GM12878 (cell line): ENCODE results near the gene TMEM253. TPM values are rescaled to one million over a fixed set of nuclear protein-coding genes. Genes with fewer than 3 reads are reported as not detected.

Experiments used
- ASH2L ChIP-seq: fragments of 300-600, 200-600 bp; sonication (generic); IDR thresholded peaks from 2 replicates; pipeline ENCODE4 v1.6.1; 2017; ENCODE audit warnings: low read depth, mild to moderate bottlenecking, borderline replicate concordance
- BACH1 ChIP-seq: fragments of 450-650 bp; IDR thresholded peaks from 2 replicates; pipeline ENCODE4 v1.6.1; 2017; ENCODE audit warnings: mild to moderate bottlenecking, borderline replicate concordance
- BCL3 ChIP-seq: IDR thresholded peaks from 2 replicates; pipeline ENCODE4 v1.6.1; 2011; ENCODE audit warnings: borderline replicate concordance, low read depth, mild to moderate bottlenecking, moderate library complexity, low read length; ENCODE audit not compliant: insufficient read depth, poor library complexity, severe bottlenecking
- CEBPB ChIP-seq, 2 experiments: fragments of 150-350 bp in 1 of 2; IDR thresholded peaks; 2 replicates each; pipeline ENCODE4 v1.6.1; 2012 to 2014; ENCODE audit warnings: low read depth in 2 of 2, low read length in 2 of 2, borderline replicate concordance in 1 of 2, inconsistent platforms in 1 of 2
- CREM ChIP-seq: IDR thresholded peaks from 2 replicates; pipeline ENCODE4 v1.6.1; 2014; ENCODE audit warnings: antibody characterized with exemption, low read depth
- ESRRA ChIP-seq: IDR thresholded peaks from 2 replicates; pipeline ENCODE4 v1.6.1; 2012; ENCODE audit warnings: mild to moderate bottlenecking, low read length, improper control_type of control experiment
- FOS ChIP-seq: IDR thresholded peaks from 3 replicates; pipeline ENCODE4 v1.6.1; 2011; ENCODE audit warnings: borderline replicate concordance; ENCODE audit not compliant: insufficient read length; ENCODE audit errors: extremely low read depth
- GABPA ChIP-seq: IDR thresholded peaks from 2 replicates; pipeline ENCODE4 v1.6.1; 2014; ENCODE audit warnings: antibody characterized with exemption, low read depth, mild to moderate bottlenecking, inconsistent platforms
- HCFC1 ChIP-seq: fragments of 150-350 bp; IDR thresholded peaks from 2 replicates; pipeline ENCODE4 v1.6.1; 2014; ENCODE audit warnings: low read length
- HDAC2 ChIP-seq: fragments of 200-600 bp; sonication (generic); IDR thresholded peaks from 2 replicates; pipeline ENCODE4 v1.6.1; 2017
- HDGF ChIP-seq: fragments of 450-650 bp; IDR thresholded peaks from 2 replicates; pipeline ENCODE4 v1.6.1; 2016; ENCODE audit warnings: antibody characterized with exemption
- IKZF1 ChIP-seq: fragments of 450-650 bp; conservative IDR thresholded peaks from 2 replicates; pipeline ENCODE4 v1.6.1; 2017; ENCODE audit warnings: antibody characterized with exemption, mild to moderate bottlenecking
- JUND ChIP-seq: IDR thresholded peaks from 2 replicates; pipeline ENCODE4 v1.6.1; 2012; ENCODE audit warnings: low read depth, mild to moderate bottlenecking, low read length, improper control_type of control experiment, moderate library complexity
- MAX ChIP-seq: IDR thresholded peaks from 2 replicates; pipeline ENCODE4 v1.6.1; 2012; ENCODE audit warnings: low read depth, low read length, improper control_type of control experiment
- MXI1 ChIP-seq: fragments of 150-350 bp; IDR thresholded peaks from 2 replicates; pipeline ENCODE4 v1.6.1; 2011; ENCODE audit warnings: low read depth, mild to moderate bottlenecking, inconsistent platforms, low read length, improper control_type of control experiment
- NBN ChIP-seq: fragments of 450-650 bp; IDR thresholded peaks from 2 replicates; pipeline ENCODE4 v1.6.1; 2016
- PAX8 ChIP-seq: fragments of 450-650 bp; IDR thresholded peaks from 2 replicates; pipeline ENCODE4 v1.6.1; 2017; ENCODE audit warnings: mild to moderate bottlenecking, moderate library complexity
- PBX3 ChIP-seq: IDR thresholded peaks from 2 replicates; pipeline ENCODE4 v1.6.1; 2011; ENCODE audit warnings: mild to moderate bottlenecking, low read depth, low read length, moderate library complexity; ENCODE audit not compliant: insufficient replicate concordance
- RAD21 ChIP-seq: IDR thresholded peaks from 2 replicates; pipeline ENCODE4 v1.6.1; 2011; ENCODE audit warnings: mild to moderate bottlenecking, low read depth, low read length, moderate library complexity; ENCODE audit not compliant: insufficient read depth
- RAD51 ChIP-seq: fragments of 450-650 bp; IDR thresholded peaks from 2 replicates; pipeline ENCODE4 v1.6.1; 2016; ENCODE audit warnings: moderate library complexity, mild to moderate bottlenecking, inconsistent platforms
- RELA ChIP-seq: fragments of 450-650 bp; IDR thresholded peaks from 2 replicates; pipeline ENCODE4 v1.8.0; 2014; ENCODE audit warnings: borderline replicate concordance; ENCODE audit not compliant: partially characterized antibody
- SMAD5 ChIP-seq: IDR thresholded peaks from 2 replicates; pipeline ENCODE4 v1.6.1; 2016; ENCODE audit warnings: antibody characterized with exemption, low read depth
- SMC3 ChIP-seq: IDR thresholded peaks from 2 replicates; pipeline ENCODE4 v1.6.1; 2011; ENCODE audit warnings: low read length, improper control_type of control experiment, borderline replicate concordance
- SP1 ChIP-seq: IDR thresholded peaks from one replicate; pipeline ENCODE4 v1.6.1; 2011; ENCODE audit warnings: low read depth, low read length
- STAT3 ChIP-seq: IDR thresholded peaks from 2 replicates; pipeline ENCODE4 v1.6.1; 2011; ENCODE audit warnings: low read depth, low read length, improper control_type of control experiment
- USF2 ChIP-seq: IDR thresholded peaks from 2 replicates; pipeline ENCODE4 v1.6.1; 2011; ENCODE audit warnings: low read depth, low read length, improper control_type of control experiment, borderline replicate concordance
- ZBED1 ChIP-seq: IDR thresholded peaks from 2 replicates; pipeline ENCODE4 v1.6.1; 2016; ENCODE audit warnings: borderline replicate concordance
- ZNF207 ChIP-seq: fragments of 450-650 bp; IDR thresholded peaks from 2 replicates; pipeline ENCODE4 v1.6.1; 2014; ENCODE audit warnings: antibody characterized with exemption, mild to moderate bottlenecking, borderline replicate concordance
- ZNF24 ChIP-seq: fragments of 450-650 bp; IDR thresholded peaks from 2 replicates; pipeline ENCODE4 v1.6.1; 2017; ENCODE audit warnings: antibody characterized with exemption, mild to moderate bottlenecking
- ZZZ3 ChIP-seq: IDR thresholded peaks from 2 replicates; pipeline ENCODE4 v1.6.1; 2011; ENCODE audit warnings: low read depth; ENCODE audit not compliant: control insufficient read depth, insufficient read length
- polyA plus RNA-seq, 11 experiments: library from polyadenylated mRNA; depleted of rRNA in 4 of 11; unstranded in 6 of 11; stranded (reverse) in 5 of 11; fragments of >200 nt; fragmentation: Nextera tagmentation in 4 of 11; fragmentation: Illumina TruSeq in 1 of 11; extraction: Ambion mirVana in 4 of 11; extraction: Trizol in 1 of 11; gene quantifications; 1 replicate in 1 of 11; 2 replicates in 10 of 11; pipeline versions ENCODE4 v1.2.1 to v1.2.3, GENCODE V29; 2011 to 2016; ENCODE audit warnings: inconsistent platforms in 2 of 11, missing spikeins in 2 of 11, low read depth in 1 of 11
- total RNA-seq, 4 experiments: library from RNA; depleted of rRNA in 3 of 4; stranded (reverse); fragments of >200 nt in 3 of 4; fragmentation: Illumina TruSeq in 1 of 4; extraction: Trizol in 1 of 4; gene quantifications; 2 replicates each; pipeline versions ENCODE4 v1.2.1 to v1.2.3, GENCODE V29; 2013 to 2021

Gene TMEM253
- total and polyA plus RNA-seq, 10 of the 15 experiments (the other 5 are each of a cell fraction or from before 2014, with no cell fraction given) = 0.11 to 0.48 TPM; not detected in 8

- no peak for TF ChIP-seq HDAC2
- no peak for TF ChIP-seq ASH2L
- TF ChIP-seq GABPA = no peak
- no peak for TF ChIP-seq HDGF
- TF ChIP-seq MXI1 = peak; percentile 29; the same call in 1 of the 2 replicates
- TF ChIP-seq BCL3 = no peak
- TF ChIP-seq BACH1 = no peak
- TF ChIP-seq FOS = no peak
- peak; percentile 40 for TF ChIP-seq RELA
- no peak for TF ChIP-seq JUND
- TF ChIP-seq IKZF1 = peak; percentile 57
- TF ChIP-seq ZNF207 = 0 out of 2 replicates have a peak, but pooled peaks have one; percentile 47
- TF ChIP-seq ZNF24 = peak; percentile 58
- no peak for TF ChIP-seq ESRRA
- TF ChIP-seq CREM = peak; percentile 69; the same call in 1 of the 2 replicates
- no peak for TF ChIP-seq PBX3
- TF ChIP-seq PAX8 = no peak
- no peak for TF ChIP-seq RAD51
- TF ChIP-seq ZBED1 = no peak
- no peak for TF ChIP-seq CEBPB (IDR thresholded peaks at IDR 0.05; ENCODE audit: borderline replicate concordance in 1 of 2, low read depth in 2 of 2, low read length in 2 of 2)
- TF ChIP-seq SMC3 = peak; percentile 100
- no peak for TF ChIP-seq STAT3
- no peak for TF ChIP-seq ZZZ3
- TF ChIP-seq SP1 = peak; percentile 73
- TF ChIP-seq HCFC1 = peak; percentile 51; the same call in 1 of the 2 replicates
- no peak for TF ChIP-seq SMAD5
- TF ChIP-seq NBN = 0 out of 2 replicates have a peak, but pooled peaks have one; percentile 36
- peak; percentile 91 for TF ChIP-seq RAD21
- peak; percentile 31; the same call in 1 of the 2 replicates for TF ChIP-seq MAX
- TF ChIP-seq USF2 = no peak
These were observed 8.4 kb upstream of the TMEM253 start (continued) for GRCh38 chr14:21092273-21093011.
